IMR-90 (cell line): ENCODE results near the gene CHI3L1. TPM values are rescaled to one million over a fixed set of nuclear protein-coding genes. Genes with fewer than 3 reads are reported as not detected.

Experiments
- ATAC-seq: fragments of 200-7000 bp; cut with Tn5 transposase; 2 replicates; pipeline ENCODE4 v1.9.1; 2020; ENCODE audit warnings: low read depth, mild to moderate bottlenecking, moderate library complexity
- BruUV-seq: library from RNA; stranded (reverse); fragments of 400-500 nt; replicated peaks from 2 replicates; lab custom pipeline; 2021; lab: Mats Ljungman, UMichigan
- CTCF ChIA-PET: fragments of 300-600 bp; formaldehyde crosslinking; extraction: SDS; loops from one replicate; lab custom pipeline; 2021; ENCODE audit warnings: antibody characterized with exemption; lab: Yijun Ruan, JAX
- POLR2A ChIA-PET: fragments of 300-600 bp; sonication (Branson Sonifier 250); formaldehyde crosslinking; loops from one replicate; lab custom pipeline; 2022; ENCODE audit warnings: antibody characterized with exemption; ENCODE audit not compliant: unreplicated experiment; lab: Charles Lee
- DNase-seq: peaks from one replicate; pipeline ENCODE4 v3.0.0; 2013
- H2AFZ ChIP-seq: replicated peaks from 2 replicates; pipeline ENCODE3; 2013; ENCODE audit warnings: low read length, mild to moderate bottlenecking; ENCODE audit not compliant: poor library complexity
- H2AK5ac ChIP-seq: 2 replicates; pipeline ENCODE4 v1.6.1; 2013; ENCODE audit warnings: low read depth, low read length, inconsistent platforms
- H2AK9ac ChIP-seq: replicated peaks from 2 replicates; pipeline ENCODE3; 2013; ENCODE audit warnings: mild to moderate bottlenecking, low read depth, low read length, moderate library complexity; ENCODE audit not compliant: poor library complexity
- H2BK120ac ChIP-seq: 2 replicates; pipeline ENCODE4 v1.6.1; 2013; ENCODE audit warnings: low read depth, low read length, inconsistent platforms
- H2BK15ac ChIP-seq: 3 replicates; pipeline ENCODE4 v1.6.1; 2013; ENCODE audit warnings: low read depth, low read length, inconsistent platforms
- H2BK20ac ChIP-seq: 2 replicates; pipeline ENCODE4 v1.6.1; 2013; ENCODE audit warnings: low read depth, mild to moderate bottlenecking, inconsistent platforms, low read length, moderate library complexity
- H2BK5ac ChIP-seq: 2 replicates; pipeline ENCODE4 v1.6.1; 2013; ENCODE audit warnings: mild to moderate bottlenecking, low read depth, low read length, inconsistent platforms; ENCODE audit not compliant: poor library complexity, severe bottlenecking
- H3K14ac ChIP-seq: replicated peaks from 2 replicates; pipeline ENCODE4 v1.6.1; 2013; ENCODE audit warnings: low read depth, low read length, inconsistent platforms
- H3K18ac ChIP-seq: 2 replicates; pipeline ENCODE4 v1.6.1; 2013; ENCODE audit warnings: low read depth, low read length, control low read depth
- H3K23ac ChIP-seq: 2 replicates; pipeline ENCODE4 v1.6.1; 2013; ENCODE audit warnings: low read depth, low read length, inconsistent platforms
- H3K27ac ChIP-seq: 2 replicates; pipeline ENCODE4 v1.5.1; 2013; ENCODE audit warnings: mild to moderate bottlenecking, control low read depth, low read length; ENCODE audit not compliant: insufficient read depth
- H3K27me3 ChIP-seq: 2 replicates; pipeline ENCODE4 v1.6.1; 2013; ENCODE audit warnings: low read length; ENCODE audit not compliant: control insufficient read depth, insufficient read depth
- H3K36me3 ChIP-seq: 2 replicates; pipeline ENCODE4 v1.6.1; 2013; ENCODE audit warnings: low read length, mixed read lengths; ENCODE audit not compliant: control insufficient read depth, insufficient read depth
- H3K4ac ChIP-seq: 2 replicates; pipeline ENCODE4 v1.6.1; 2013; ENCODE audit warnings: low read depth, low read length, inconsistent platforms
- H3K4me1 ChIP-seq: 2 replicates; pipeline ENCODE4 v1.6.1; 2013; ENCODE audit warnings: low read length, mixed read lengths; ENCODE audit not compliant: control insufficient read depth, insufficient read depth
- H3K4me2 ChIP-seq: 2 replicates; pipeline ENCODE4 v1.6.1; 2013; ENCODE audit warnings: low read depth, mild to moderate bottlenecking, control low read depth, low read length, moderate library complexity
- H3K4me3 ChIP-seq: 2 replicates; pipeline ENCODE4 v1.5.1; 2013; ENCODE audit warnings: low read depth, mild to moderate bottlenecking, control low read depth, low read length, moderate library complexity; ENCODE audit not compliant: insufficient read depth
- H3K56ac ChIP-seq: 2 replicates; pipeline ENCODE4 v1.6.1; 2013; ENCODE audit warnings: low read length, inconsistent platforms; ENCODE audit not compliant: insufficient read depth; ENCODE audit errors: extremely low read depth
- H3K79me1 ChIP-seq, 2 experiments: 2 replicates each; pipeline ENCODE4 v1.6.1; 2013; ENCODE audit warnings: low read length in 2 of 2, inconsistent platforms in 1 of 2, low read depth in 1 of 2
- H3K9ac ChIP-seq: 2 replicates; pipeline ENCODE4 v1.6.1; 2013; ENCODE audit warnings: low read depth, low read length, control low read depth
- H3K9me1 ChIP-seq: 2 replicates; pipeline ENCODE4 v1.6.1; 2013; ENCODE audit warnings: low read length, inconsistent platforms; ENCODE audit not compliant: insufficient read depth
- H3K9me3 ChIP-seq: 2 replicates; pipeline ENCODE4 v1.6.1; 2013; ENCODE audit warnings: low read length; ENCODE audit not compliant: control insufficient read depth, insufficient read depth
- H4K20me1 ChIP-seq: 2 replicates; pipeline ENCODE4 v1.6.1; 2013; ENCODE audit warnings: low read length, inconsistent platforms; ENCODE audit not compliant: insufficient read depth
- H4K5ac ChIP-seq: 2 replicates; pipeline ENCODE4 v1.6.1; 2013; ENCODE audit warnings: mild to moderate bottlenecking, low read depth, low read length, control low read depth
- H4K8ac ChIP-seq, 2 experiments: 2 replicates each; pipeline ENCODE4 v1.6.1; 2013; ENCODE audit warnings: low read depth in 2 of 2, low read length in 2 of 2, control low read depth in 1 of 2, inconsistent platforms in 1 of 2
- H4K91ac ChIP-seq: 2 replicates; pipeline ENCODE4 v1.6.1; 2013; ENCODE audit warnings: low read depth, low read length, inconsistent platforms; ENCODE audit not compliant: insufficient read depth
- BHLHE40 ChIP-seq: fragments of 150-350 bp; IDR thresholded peaks from 2 replicates; pipeline ENCODE4 v1.6.1; 2016; ENCODE audit warnings: mild to moderate bottlenecking, low read depth, low read length
- CEBPB ChIP-seq: IDR thresholded peaks from 2 replicates; pipeline ENCODE4 v1.6.1; 2012; ENCODE audit warnings: low read depth, low read length, improper control_type of control experiment
- CHD1 ChIP-seq: IDR thresholded peaks from 2 replicates; pipeline ENCODE4 v1.6.1; 2012; ENCODE audit warnings: low read depth, low read length, improper control_type of control experiment
- ELK1 ChIP-seq: fragments of 150-350 bp; IDR thresholded peaks from 2 replicates; pipeline ENCODE4 v1.6.1; 2016; ENCODE audit warnings: low read depth, mild to moderate bottlenecking, low read length, moderate library complexity, borderline replicate concordance
- FOS ChIP-seq: fragments of 150-350 bp; IDR thresholded peaks from 2 replicates; pipeline ENCODE4 v1.6.1; 2016; ENCODE audit warnings: low read depth, low read length
- MAFK ChIP-seq: IDR thresholded peaks from 2 replicates; pipeline ENCODE4 v1.6.1; 2012; ENCODE audit warnings: low read depth, low read length, improper control_type of control experiment
- MAZ ChIP-seq: IDR thresholded peaks from 2 replicates; pipeline ENCODE4 v1.6.1; 2012; ENCODE audit warnings: low read depth, mild to moderate bottlenecking, low read length, improper control_type of control experiment, moderate library complexity, borderline replicate concordance
- MXI1 ChIP-seq: IDR thresholded peaks from 2 replicates; pipeline ENCODE4 v1.6.1; 2012; ENCODE audit warnings: low read depth, mild to moderate bottlenecking, low read length, moderate library complexity, borderline replicate concordance
- NFE2L2 ChIP-seq: fragments of 150-350 bp; IDR thresholded peaks from 2 replicates; pipeline ENCODE4 v1.6.1; 2016; ENCODE audit warnings: low read depth, mild to moderate bottlenecking, low read length
- POLR2A ChIP-seq: IDR thresholded peaks from 2 replicates; pipeline ENCODE4 v1.6.1; 2012; ENCODE audit warnings: mild to moderate bottlenecking, low read depth, low read length
- RAD21 ChIP-seq: IDR thresholded peaks from 2 replicates; pipeline ENCODE4 v1.6.1; 2012; ENCODE audit warnings: low read length, improper control_type of control experiment
- RCOR1 ChIP-seq: IDR thresholded peaks from 2 replicates; pipeline ENCODE4 v1.6.1; 2012; ENCODE audit warnings: mild to moderate bottlenecking, low read length, improper control_type of control experiment; ENCODE audit not compliant: insufficient replicate concordance
- RFX5 ChIP-seq: IDR thresholded peaks from 2 replicates; pipeline ENCODE4 v1.8.0; 2012; ENCODE audit warnings: low read depth, mild to moderate bottlenecking, low read length, moderate library complexity
- SMC3 ChIP-seq: fragments of 150-350 bp; IDR thresholded peaks from 2 replicates; pipeline ENCODE4 v1.6.1; 2016; ENCODE audit warnings: low read depth, mild to moderate bottlenecking, antibody characterized with exemption, low read length, moderate library complexity
- USF2 ChIP-seq: fragments of 150-350 bp; IDR thresholded peaks from 2 replicates; pipeline ENCODE4 v1.6.1; 2017; ENCODE audit warnings: mild to moderate bottlenecking, antibody characterized with exemption, low read length, low read depth
- WGBS, 2 experiments: methylation state at CpG; one replicate each; pipeline versions ENCODE4 v1.1.5 to v1.1.7; 2013; ENCODE audit warnings: missing lambda C conversion rate in 2 of 2; ENCODE audit not compliant: insufficient read length in 1 of 2; ENCODE audit errors: extremely low coverage in 2 of 2; 5-methylcytosine and 5-hydroxymethylcytosine counted together
- dilution Hi-C: fragments of 300-500 bp; cut with HindIII; formaldehyde crosslinking; loops from one replicate; pipeline ENCODE4 v1.14.3; 2018; ENCODE audit warnings: low sequenced_read_pairs; ENCODE audit not compliant: unreplicated experiment
- in situ Hi-C: fragments of 300-500 bp; cut with MboI; formaldehyde crosslinking; loops from 3 replicates; pipeline ENCODE4 v1.14.3; 2019; ENCODE audit warnings: low sequenced_read_pairs, inconsistent platforms, mixed read lengths
- intact Hi-C: fragments of 100-400 bp; cut with micrococcal nuclease; formaldehyde crosslinking; loops from 2 replicates; pipeline ENCODE4 v1.10.0; 2022
- polyA plus RNA-seq, 3 experiments: library from polyadenylated mRNA; depleted of rRNA; stranded (reverse); fragments of >200 nt; gene quantifications; 2 replicates each; pipeline ENCODE4 v1.2.3, GENCODE V29; 2012; ENCODE audit warnings: low replicate concordance in 1 of 3
- total RNA-seq: library from RNA; depleted of rRNA; stranded (reverse); fragments of >200 nt; gene quantifications from 2 replicates; pipeline ENCODE4 v1.2.3, GENCODE V29; 2012
- TF ChIP-seq, protein P1 (sequence below): conservative IDR thresholded peaks from 2 replicates; pipeline ENCODE4 v1.5.1; 2012; ENCODE audit warnings: mild to moderate bottlenecking, low read depth, low read length, improper control_type of control experiment

Gene CHI3L1
- total and polyA plus RNA-seq, 2 of the 4 experiments (the other 2 are of a cell fraction), result 0.17 TPM; not detected in 1

DNA sequence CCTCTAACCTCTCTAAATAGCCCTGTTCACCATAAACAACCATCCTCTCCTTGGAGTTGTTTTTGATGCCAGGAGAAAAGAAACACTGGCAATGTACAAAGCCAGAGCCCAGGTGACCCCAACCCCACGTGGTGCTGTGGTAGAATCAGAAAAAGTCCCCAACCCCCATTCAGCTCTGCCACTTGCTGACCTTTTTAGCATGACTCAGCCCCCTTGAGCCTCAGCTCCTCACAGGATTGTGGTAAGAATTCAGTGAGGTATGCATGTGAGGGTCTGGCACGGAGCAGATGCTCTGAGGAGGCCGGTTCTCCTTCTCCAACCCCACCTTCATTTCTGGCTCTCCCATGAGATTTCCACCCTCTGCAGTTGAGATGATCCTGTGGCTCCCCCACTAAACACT lies 11.1 kb upstream of the CHI3L1 start:
- no peaks in the 10 kb centered on the region for H3K79me1 ChIP-seq
- H2BK20ac ChIP-seq, result peak overlapping the region; percentile 70
- DNase-seq (peak; percentile 88), ATAC-seq (peak; percentile 62)
- H4K20me1 ChIP-seq, result no peaks in the 10 kb centered on the region
- peak overlapping the region; percentile 76 for H3K18ac ChIP-seq
- H3K9me1 ChIP-seq, result peaks cover 17% of the 10 kb centered on the region
- H2AFZ ChIP-seq, result peak overlapping the region; percentile 60
- intact Hi-C loops (no loop called here), dilution Hi-C loops (no loop called here), in situ Hi-C loops (no loop called here)
- TF ChIP-seq POLR2A, result no peak
- TF ChIP-seq, protein P1, sequence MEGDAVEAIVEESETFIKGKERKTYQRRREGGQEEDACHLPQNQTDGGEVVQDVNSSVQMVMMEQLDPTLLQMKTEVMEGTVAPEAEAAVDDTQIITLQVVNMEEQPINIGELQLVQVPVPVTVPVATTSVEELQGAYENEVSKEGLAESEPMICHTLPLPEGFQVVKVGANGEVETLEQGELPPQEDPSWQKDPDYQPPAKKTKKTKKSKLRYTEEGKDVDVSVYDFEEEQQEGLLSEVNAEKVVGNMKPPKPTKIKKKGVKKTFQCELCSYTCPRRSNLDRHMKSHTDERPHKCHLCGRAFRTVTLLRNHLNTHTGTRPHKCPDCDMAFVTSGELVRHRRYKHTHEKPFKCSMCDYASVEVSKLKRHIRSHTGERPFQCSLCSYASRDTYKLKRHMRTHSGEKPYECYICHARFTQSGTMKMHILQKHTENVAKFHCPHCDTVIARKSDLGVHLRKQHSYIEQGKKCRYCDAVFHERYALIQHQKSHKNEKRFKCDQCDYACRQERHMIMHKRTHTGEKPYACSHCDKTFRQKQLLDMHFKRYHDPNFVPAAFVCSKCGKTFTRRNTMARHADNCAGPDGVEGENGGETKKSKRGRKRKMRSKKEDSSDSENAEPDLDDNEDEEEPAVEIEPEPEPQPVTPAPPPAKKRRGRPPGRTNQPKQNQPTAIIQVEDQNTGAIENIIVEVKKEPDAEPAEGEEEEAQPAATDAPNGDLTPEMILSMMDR, result no peak
- TF ChIP-seq MAFK, result no peak
- no peak for TF ChIP-seq RAD21
- TF ChIP-seq MAZ, result peak; percentile 26; the same call in 1 of the 2 replicates
- TF ChIP-seq RCOR1, result no peak
- no peak for TF ChIP-seq RFX5
- TF ChIP-seq NFE2L2, result peak; percentile 72; the same call in 1 of the 2 replicates
- peak; percentile 83 for TF ChIP-seq USF2
- peak; percentile 69; the same call in 1 of the 2 replicates for TF ChIP-seq BHLHE40
- no peak for TF ChIP-seq SMC3
- TF ChIP-seq CHD1, result no peak
- no peak for TF ChIP-seq ELK1
- TF ChIP-seq MXI1, result no peak
- TF ChIP-seq FOS, result peak; percentile 64; the same call in 1 of the 2 replicates
- no peak for TF ChIP-seq CEBPB
- peaks cover 46% of the 10 kb centered on the region for H3K4me1 ChIP-seq
- ChIA-PET CTCF (interaction anchor here (1.1 kb wide), 1 partner anchor 71 kb away, joined by 4 read pairs; no protein-coding TSS in a partner anchor), POLR2A (no interaction called here)
- peak overlapping the region; percentile 86 for H2BK120ac ChIP-seq
- peak overlapping the region; percentile 61 for H3K27ac ChIP-seq
- H3K9ac ChIP-seq, result no peak overlapping the region
- peak overlapping the region; percentile 71 for H4K5ac ChIP-seq
- H2AK5ac ChIP-seq, result peak overlapping the region; percentile 93
- peak overlapping the region; percentile 91; the same call in 2 of the 3 replicates for H2BK15ac ChIP-seq
- H3K4me3 ChIP-seq, result no peak overlapping the region
- H3K9me3 ChIP-seq, result no peaks in the 10 kb centered on the region
- no peaks in the 10 kb centered on the region for H3K36me3 ChIP-seq
- H3K56ac ChIP-seq, result no peak overlapping the region
- H4K8ac ChIP-seq, result peak overlapping the region; percentile 70 to 79
- peak overlapping the region; percentile 87 for H4K91ac ChIP-seq
- peak overlapping the region; percentile 70 for H3K4ac ChIP-seq
- peak overlapping the region; percentile 45 for H2BK5ac ChIP-seq
- H3K27me3 ChIP-seq, result no peaks in the 10 kb centered on the region
- no peak overlapping the region for H2AK9ac ChIP-seq
- WGBS, 2 experiments, result no CpG with 5 or more reads among the region's 3 CpGs
- no peak overlapping the region for H3K4me2 ChIP-seq
- H3K14ac ChIP-seq, result peak overlapping the region; percentile 56; the same call in 1 of the 2 replicates
- peak overlapping the region; percentile 67; the same call in 1 of the 2 replicates for H3K23ac ChIP-seq
- BruUV-seq, result no TSS peak
